Right atrium auricular region (tissue), 2 donors: Measurements from ENCODE around the gene AQP1. TPM values are rescaled to one million over a fixed set of nuclear protein-coding genes. Genes with fewer than 3 reads are reported as not detected.
A peak's percentile ranks its signal among the peaks of the same experiment; 100 is the strongest.

ENCODE experiments used
- DNase-seq: peaks from one replicate; pipeline ENCODE4 v3.0.0-alpha.2; 2019; ENCODE audit warnings: low spot score
- H3K27ac ChIP-seq, 2 donors: fragments of 200-600 bp; sonication (generic); 1 replicate in 1 of 2; 2 replicates in 1 of 2; pipeline ENCODE4 v1.5.1; 2016 to 2019
- H3K27me3 ChIP-seq, 2 donors: fragments of 200-600 bp; sonication (generic); one replicate each; pipeline versions ENCODE4 v1.5.1 to v1.6.0; 2017 to 2019
- H3K36me3 ChIP-seq: fragments of 200-600 bp; sonication (generic); one replicate; pipeline ENCODE4 v1.5.1; 2016
- H3K4me1 ChIP-seq, 2 donors: fragments of 200-600 bp; sonication (generic); one replicate each; pipeline versions ENCODE4 v1.5.1 to v1.6.0; 2017 to 2019
- H3K4me3 ChIP-seq, 2 donors: fragments of 200-600 bp; sonication (generic); 1 replicate in 1 of 2; 2 replicates in 1 of 2; pipeline ENCODE4 v1.5.1; 2017 to 2019; ENCODE audit warnings: mild to moderate bottlenecking in 1 of 2, moderate library complexity in 1 of 2
- H3K9me3 ChIP-seq, 2 donors: fragments of 200-600 bp; sonication (generic); one replicate each; pipeline ENCODE4 v1.5.1; 2019
- CTCF ChIP-seq, 2 donors: fragments of 200-600 bp; sonication (generic); IDR thresholded peaks; one replicate each; pipeline ENCODE4 v1.5.1; 2019; ENCODE audit warnings: antibody characterized with exemption in 2 of 2
- total RNA-seq, 2 donors: library from RNA; depleted of rRNA; stranded (reverse); fragments of >200 nt; gene quantifications; one replicate each; pipeline ENCODE4 v1.1.0, GENCODE V29; 2016

Gene AQP1
- total RNA-seq, 2 donors from 2014 or later, result 353 to 517 TPM

- peaks cover 2 to 79% of the 10 kb centered on the region in 2 donors for H3K4me1 ChIP-seq
- no peak for TF ChIP-seq CTCF (IDR thresholded peaks at IDR 0.05)
- no peak for DNase-seq
Measured at GRCh38 chr7:30903146-30903545, 8.5 kb upstream of the AQP1 start.

GRCh38 chr7:30904561-30904960 lies 7.1 kb upstream of the AQP1 start:
- no peak for DNase-seq
- TF ChIP-seq CTCF (IDR thresholded peaks at IDR 0.05), result no peak
- Histone ChIP-seq H3K36me3 (no peaks in the 10 kb centered on the region), H3K4me1 (peaks cover 2 to 77% of the 10 kb centered on the region in 2 donors), H3K9me3 (no peaks in the 10 kb centered on the region), H3K27me3 (no peaks in the 10 kb centered on the region), H3K4me3 (no peak overlapping the region), H3K27ac (no peak overlapping the region)

More at GRCh38 chr7:30903146-30903545, 8.5 kb upstream of the AQP1 start:
- no peak overlapping the region for H3K4me3 ChIP-seq
- no peak overlapping the region for H3K27ac ChIP-seq
- no peaks in the 10 kb centered on the region for H3K36me3 ChIP-seq
- H3K9me3 ChIP-seq, result no peaks in the 10 kb centered on the region
- H3K27me3 ChIP-seq, result no peaks in the 10 kb centered on the region

- no peak for TF ChIP-seq CTCF (IDR thresholded peaks at IDR 0.05)
- peaks cover 2 to 77% of the 10 kb centered on the region in 2 donors for H3K4me1 ChIP-seq
- H3K36me3 ChIP-seq, result no peaks in the 10 kb centered on the region
- no peak for DNase-seq
- H3K9me3 ChIP-seq, result no peaks in the 10 kb centered on the region
- peak overlapping the region; percentile 52 to 72 for H3K27ac ChIP-seq
- no peaks in the 10 kb centered on the region for H3K27me3 ChIP-seq
- H3K4me3 ChIP-seq, result no peak overlapping the region
Measured at GRCh38 chr7:30905078-30906012, 6.3 kb upstream of the AQP1 start.

DNA sequence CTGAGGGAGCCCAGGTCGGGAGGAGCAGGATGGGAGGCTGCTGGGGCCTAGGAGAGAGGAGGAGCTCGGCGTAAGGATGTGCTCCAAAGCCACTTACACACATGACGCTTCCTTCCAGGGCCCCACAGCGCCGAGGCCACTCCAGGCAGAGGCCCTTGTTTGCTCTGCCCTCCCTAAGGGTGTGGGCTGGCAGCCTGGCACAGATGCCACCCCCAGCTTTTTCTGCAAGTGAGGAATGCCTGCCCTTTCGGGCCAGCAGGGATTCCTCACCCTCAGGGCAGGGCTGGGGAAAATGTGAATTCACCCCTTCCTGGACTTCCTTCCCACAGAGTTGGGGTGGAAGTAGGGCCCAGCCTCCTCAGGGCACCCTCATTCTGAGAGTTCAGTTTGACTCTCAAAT lies 5.6 kb upstream of the AQP1 start:
- H3K36me3 ChIP-seq, result no peaks in the 10 kb centered on the region
- H3K4me1 ChIP-seq, result peaks cover 2 to 78% of the 10 kb centered on the region in 2 donors
- peak overlapping the region; percentile 52 to 72 for H3K27ac ChIP-seq
- no peak overlapping the region for H3K4me3 ChIP-seq
- no peak for DNase-seq
- no peak for TF ChIP-seq CTCF (IDR thresholded peaks at IDR 0.05)
- no peaks in the 10 kb centered on the region for H3K9me3 ChIP-seq
- H3K27me3 ChIP-seq, result no peaks in the 10 kb centered on the region

GRCh38 chr7:30906515-30907240 lies 5.0 kb upstream of the AQP1 start:
- H3K36me3 ChIP-seq, result no peaks in the 10 kb centered on the region
- H3K27me3 ChIP-seq, result no peaks in the 10 kb centered on the region
- no peak for TF ChIP-seq CTCF (IDR thresholded peaks at IDR 0.05)
- H3K27ac ChIP-seq, result peak overlapping the region; percentile 60 to 72
- no peaks in the 10 kb centered on the region for H3K9me3 ChIP-seq
- peaks cover 2 to 83% of the 10 kb centered on the region in 2 donors for H3K4me1 ChIP-seq
- no peak overlapping the region for H3K4me3 ChIP-seq
- no peak for DNase-seq
